GM12878 (cell line): Measurements from ENCODE around the gene NDUFV1. TPM values are rescaled to one million over a fixed set of nuclear protein-coding genes. Genes with fewer than 3 reads are reported as not detected.

ENCODE experiments used
- BACH1 ChIP-seq: fragments of 450-650 bp; IDR thresholded peaks from 2 replicates; pipeline ENCODE4 v1.6.1; 2017; ENCODE audit warnings: mild to moderate bottlenecking, borderline replicate concordance
- CBFB ChIP-seq: IDR thresholded peaks from 2 replicates; pipeline ENCODE4 v1.6.1; 2016; ENCODE audit warnings: antibody characterized with exemption, low read depth
- DPF2 ChIP-seq: fragments of 450-650 bp; IDR thresholded peaks from 2 replicates; pipeline ENCODE4 v1.6.1; 2017; ENCODE audit warnings: mild to moderate bottlenecking
- LARP7 ChIP-seq: fragments of 450-650 bp; IDR thresholded peaks from 2 replicates; pipeline ENCODE4 v1.6.1; 2017; ENCODE audit warnings: mild to moderate bottlenecking
- MTA2 ChIP-seq: fragments of 450-650 bp; IDR thresholded peaks from 2 replicates; pipeline ENCODE4 v1.6.1; 2016; ENCODE audit warnings: low read depth, mild to moderate bottlenecking, moderate library complexity
- NR2C1 ChIP-seq: fragments of 450-650 bp; IDR thresholded peaks from 2 replicates; pipeline ENCODE4 v1.6.1; 2017; ENCODE audit warnings: antibody characterized with exemption, mild to moderate bottlenecking, moderate library complexity
- NR2F1 ChIP-seq: fragments of 450-650 bp; conservative IDR thresholded peaks from 2 replicates; pipeline ENCODE4 v1.6.1; 2017; ENCODE audit warnings: mild to moderate bottlenecking
- PAX5 ChIP-seq: IDR thresholded peaks from 2 replicates; pipeline ENCODE4 v1.6.1; 2011; ENCODE audit warnings: low read depth, low read length, borderline replicate concordance
- SMC3 ChIP-seq: IDR thresholded peaks from 2 replicates; pipeline ENCODE4 v1.6.1; 2011; ENCODE audit warnings: low read length, improper control_type of control experiment, borderline replicate concordance
- SP1 ChIP-seq: IDR thresholded peaks from one replicate; pipeline ENCODE4 v1.6.1; 2011; ENCODE audit warnings: low read depth, low read length
- WRNIP1 ChIP-seq: IDR thresholded peaks from 2 replicates; pipeline ENCODE4 v1.6.1; 2011; ENCODE audit warnings: low read depth, low read length, improper control_type of control experiment, borderline replicate concordance
- ZBED1 ChIP-seq: IDR thresholded peaks from 2 replicates; pipeline ENCODE4 v1.6.1; 2016; ENCODE audit warnings: borderline replicate concordance
- ZNF24 ChIP-seq: fragments of 450-650 bp; IDR thresholded peaks from 2 replicates; pipeline ENCODE4 v1.6.1; 2017; ENCODE audit warnings: antibody characterized with exemption, mild to moderate bottlenecking
- ZNF274 ChIP-seq: IDR thresholded peaks from one replicate; pipeline ENCODE4 v1.8.0; 2011; ENCODE audit not compliant: insufficient read length, insufficient read depth
- ZZZ3 ChIP-seq: IDR thresholded peaks from 2 replicates; pipeline ENCODE4 v1.6.1; 2011; ENCODE audit warnings: low read depth; ENCODE audit not compliant: control insufficient read depth, insufficient read length
- polyA plus RNA-seq, 11 experiments: library from polyadenylated mRNA; depleted of rRNA in 4 of 11; unstranded in 6 of 11; stranded (reverse) in 5 of 11; fragments of >200 nt; fragmentation: Nextera tagmentation in 4 of 11; fragmentation: Illumina TruSeq in 1 of 11; extraction: Ambion mirVana in 4 of 11; extraction: Trizol in 1 of 11; gene quantifications; 1 replicate in 1 of 11; 2 replicates in 10 of 11; pipeline versions ENCODE4 v1.2.1 to v1.2.3, GENCODE V29; 2011 to 2016; ENCODE audit warnings: inconsistent platforms in 2 of 11, missing spikeins in 2 of 11, low read depth in 1 of 11
- total RNA-seq, 4 experiments: library from RNA; depleted of rRNA in 3 of 4; stranded (reverse); fragments of >200 nt in 3 of 4; fragmentation: Illumina TruSeq in 1 of 4; extraction: Trizol in 1 of 4; gene quantifications; 2 replicates each; pipeline versions ENCODE4 v1.2.1 to v1.2.3, GENCODE V29; 2013 to 2021
- TF ChIP-seq, protein P1 (sequence below): IDR thresholded peaks from 2 replicates; pipeline ENCODE4 v1.6.1; 2012; ENCODE audit warnings: low read depth, low read length, improper control_type of control experiment
- TF ChIP-seq, protein P2 (sequence below): fragments of 450-650 bp; IDR thresholded peaks from 2 replicates; pipeline ENCODE4 v1.6.1; 2017; ENCODE audit warnings: low read depth, mild to moderate bottlenecking, moderate library complexity
- TF ChIP-seq, protein P3 (sequence below): fragments of 450-650 bp; IDR thresholded peaks from 2 replicates; pipeline ENCODE4 v1.6.1; 2016; ENCODE audit warnings: mild to moderate bottlenecking
- TF ChIP-seq, protein P4 (sequence below): fragments of 450-650 bp; IDR thresholded peaks from 2 replicates; pipeline ENCODE4 v1.6.1; 2014; ENCODE audit warnings: mild to moderate bottlenecking
- TF ChIP-seq, protein P5 (sequence below): IDR thresholded peaks from 2 replicates; pipeline ENCODE4 v1.6.1; 2011; ENCODE audit warnings: mild to moderate bottlenecking, low read depth, low read length, moderate library complexity; ENCODE audit not compliant: insufficient replicate concordance
- TF ChIP-seq, protein P6 (sequence below): IDR thresholded peaks from 2 replicates; pipeline ENCODE4 v1.6.1; 2011; ENCODE audit warnings: borderline replicate concordance, low read depth, mild to moderate bottlenecking, moderate library complexity, low read length; ENCODE audit not compliant: insufficient read depth, poor library complexity, severe bottlenecking
- TF ChIP-seq, protein P7 (sequence below): fragments of 450-650 bp; conservative IDR thresholded peaks from 2 replicates; pipeline ENCODE4 v1.6.1; 2017; ENCODE audit warnings: mild to moderate bottlenecking, moderate library complexity

Gene NDUFV1
- total and polyA plus RNA-seq, 10 of the 15 experiments (the other 5 are each of a cell fraction or from before 2014, with no cell fraction given) = 8.2 to 380 (median 231) TPM

DNA sequence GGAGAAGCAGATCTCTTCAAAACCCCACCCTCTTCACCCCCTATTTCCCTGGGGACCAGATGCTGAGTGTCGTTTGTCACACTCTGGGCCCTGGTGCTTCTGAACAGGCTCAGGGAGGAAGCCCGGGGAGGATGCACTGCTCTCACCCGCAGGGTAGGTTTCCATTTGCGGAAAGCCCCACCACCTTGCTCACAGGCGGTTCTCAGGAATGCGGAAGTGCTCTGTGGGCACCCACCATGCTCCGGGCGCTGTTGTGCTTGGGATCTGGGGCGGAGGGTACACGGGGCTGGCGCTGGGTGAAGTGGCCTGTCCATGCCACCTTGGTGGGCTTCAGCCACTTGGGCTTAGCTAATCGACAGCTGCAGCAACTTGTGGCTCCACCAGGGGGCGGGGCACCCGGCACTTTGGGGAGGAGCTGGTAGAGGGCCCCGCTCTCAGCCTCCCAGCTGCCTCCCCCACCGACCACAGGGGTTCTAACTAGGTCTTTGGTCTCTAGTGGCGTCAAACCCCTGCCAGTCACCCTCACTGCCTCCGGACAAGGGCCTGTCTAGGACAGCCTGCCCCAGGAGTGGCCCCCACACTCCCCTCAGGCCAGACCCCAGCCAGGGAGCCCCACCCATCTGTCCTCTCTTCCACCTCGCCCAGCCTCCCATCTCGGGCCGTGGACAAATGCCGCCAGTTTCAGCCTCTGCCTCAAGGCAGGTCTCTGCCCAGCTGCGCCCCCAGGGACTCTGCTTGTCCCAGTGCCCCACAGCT lies 7.4 kb downstream of the NDUFV1 start (continued):
- TF ChIP-seq, protein P1, sequence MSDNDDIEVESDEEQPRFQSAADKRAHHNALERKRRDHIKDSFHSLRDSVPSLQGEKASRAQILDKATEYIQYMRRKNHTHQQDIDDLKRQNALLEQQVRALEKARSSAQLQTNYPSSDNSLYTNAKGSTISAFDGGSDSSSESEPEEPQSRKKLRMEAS = peak; percentile 46; the same call in 1 of the 2 replicates
- TF ChIP-seq LARP7 (peak; percentile 59; the same call in 1 of the 2 replicates), ZNF274 (no peak), MTA2 (peak; percentile 76), ZZZ3 (no peak), NR2F1 (peak; percentile 37; the same call in 1 of the 2 replicates), ZBED1 (peak; percentile 22; the same call in 1 of the 2 replicates), BACH1 (peak; percentile 37; the same call in 1 of the 2 replicates), PAX5 (peak; percentile 72; the same call in 1 of the 2 replicates), NR2C1 (no peak), SMC3 (no peak; the same call in 1 of the 2 replicates), ZNF24 (no peak), CBFB (peak; percentile 34), DPF2 (peak; percentile 92), SP1 (peak; percentile 57), WRNIP1 (no peak)
- TF ChIP-seq, protein P2, sequence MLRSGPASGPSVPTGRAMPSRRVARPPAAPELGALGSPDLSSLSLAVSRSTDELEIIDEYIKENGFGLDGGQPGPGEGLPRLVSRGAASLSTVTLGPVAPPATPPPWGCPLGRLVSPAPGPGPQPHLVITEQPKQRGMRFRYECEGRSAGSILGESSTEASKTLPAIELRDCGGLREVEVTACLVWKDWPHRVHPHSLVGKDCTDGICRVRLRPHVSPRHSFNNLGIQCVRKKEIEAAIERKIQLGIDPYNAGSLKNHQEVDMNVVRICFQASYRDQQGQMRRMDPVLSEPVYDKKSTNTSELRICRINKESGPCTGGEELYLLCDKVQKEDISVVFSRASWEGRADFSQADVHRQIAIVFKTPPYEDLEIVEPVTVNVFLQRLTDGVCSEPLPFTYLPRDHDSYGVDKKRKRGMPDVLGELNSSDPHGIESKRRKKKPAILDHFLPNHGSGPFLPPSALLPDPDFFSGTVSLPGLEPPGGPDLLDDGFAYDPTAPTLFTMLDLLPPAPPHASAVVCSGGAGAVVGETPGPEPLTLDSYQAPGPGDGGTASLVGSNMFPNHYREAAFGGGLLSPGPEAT = peak; percentile 97
- TF ChIP-seq, protein P3, sequence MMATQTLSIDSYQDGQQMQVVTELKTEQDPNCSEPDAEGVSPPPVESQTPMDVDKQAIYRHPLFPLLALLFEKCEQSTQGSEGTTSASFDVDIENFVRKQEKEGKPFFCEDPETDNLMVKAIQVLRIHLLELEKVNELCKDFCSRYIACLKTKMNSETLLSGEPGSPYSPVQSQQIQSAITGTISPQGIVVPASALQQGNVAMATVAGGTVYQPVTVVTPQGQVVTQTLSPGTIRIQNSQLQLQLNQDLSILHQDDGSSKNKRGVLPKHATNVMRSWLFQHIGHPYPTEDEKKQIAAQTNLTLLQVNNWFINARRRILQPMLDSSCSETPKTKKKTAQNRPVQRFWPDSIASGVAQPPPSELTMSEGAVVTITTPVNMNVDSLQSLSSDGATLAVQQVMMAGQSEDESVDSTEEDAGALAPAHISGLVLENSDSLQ = peak; percentile 90
- TF ChIP-seq, protein P4, sequence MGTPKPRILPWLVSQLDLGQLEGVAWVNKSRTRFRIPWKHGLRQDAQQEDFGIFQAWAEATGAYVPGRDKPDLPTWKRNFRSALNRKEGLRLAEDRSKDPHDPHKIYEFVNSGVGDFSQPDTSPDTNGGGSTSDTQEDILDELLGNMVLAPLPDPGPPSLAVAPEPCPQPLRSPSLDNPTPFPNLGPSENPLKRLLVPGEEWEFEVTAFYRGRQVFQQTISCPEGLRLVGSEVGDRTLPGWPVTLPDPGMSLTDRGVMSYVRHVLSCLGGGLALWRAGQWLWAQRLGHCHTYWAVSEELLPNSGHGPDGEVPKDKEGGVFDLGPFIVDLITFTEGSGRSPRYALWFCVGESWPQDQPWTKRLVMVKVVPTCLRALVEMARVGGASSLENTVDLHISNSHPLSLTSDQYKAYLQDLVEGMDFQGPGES = no peak
- TF ChIP-seq, protein P5, sequence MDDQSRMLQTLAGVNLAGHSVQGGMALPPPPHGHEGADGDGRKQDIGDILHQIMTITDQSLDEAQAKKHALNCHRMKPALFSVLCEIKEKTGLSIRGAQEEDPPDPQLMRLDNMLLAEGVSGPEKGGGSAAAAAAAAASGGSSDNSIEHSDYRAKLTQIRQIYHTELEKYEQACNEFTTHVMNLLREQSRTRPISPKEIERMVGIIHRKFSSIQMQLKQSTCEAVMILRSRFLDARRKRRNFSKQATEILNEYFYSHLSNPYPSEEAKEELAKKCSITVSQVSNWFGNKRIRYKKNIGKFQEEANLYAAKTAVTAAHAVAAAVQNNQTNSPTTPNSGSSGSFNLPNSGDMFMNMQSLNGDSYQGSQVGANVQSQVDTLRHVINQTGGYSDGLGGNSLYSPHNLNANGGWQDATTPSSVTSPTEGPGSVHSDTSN = peak; percentile 70
- TF ChIP-seq, protein P6, sequence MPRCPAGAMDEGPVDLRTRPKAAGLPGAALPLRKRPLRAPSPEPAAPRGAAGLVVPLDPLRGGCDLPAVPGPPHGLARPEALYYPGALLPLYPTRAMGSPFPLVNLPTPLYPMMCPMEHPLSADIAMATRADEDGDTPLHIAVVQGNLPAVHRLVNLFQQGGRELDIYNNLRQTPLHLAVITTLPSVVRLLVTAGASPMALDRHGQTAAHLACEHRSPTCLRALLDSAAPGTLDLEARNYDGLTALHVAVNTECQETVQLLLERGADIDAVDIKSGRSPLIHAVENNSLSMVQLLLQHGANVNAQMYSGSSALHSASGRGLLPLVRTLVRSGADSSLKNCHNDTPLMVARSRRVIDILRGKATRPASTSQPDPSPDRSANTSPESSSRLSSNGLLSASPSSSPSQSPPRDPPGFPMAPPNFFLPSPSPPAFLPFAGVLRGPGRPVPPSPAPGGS = no peak
- TF ChIP-seq, protein P7, sequence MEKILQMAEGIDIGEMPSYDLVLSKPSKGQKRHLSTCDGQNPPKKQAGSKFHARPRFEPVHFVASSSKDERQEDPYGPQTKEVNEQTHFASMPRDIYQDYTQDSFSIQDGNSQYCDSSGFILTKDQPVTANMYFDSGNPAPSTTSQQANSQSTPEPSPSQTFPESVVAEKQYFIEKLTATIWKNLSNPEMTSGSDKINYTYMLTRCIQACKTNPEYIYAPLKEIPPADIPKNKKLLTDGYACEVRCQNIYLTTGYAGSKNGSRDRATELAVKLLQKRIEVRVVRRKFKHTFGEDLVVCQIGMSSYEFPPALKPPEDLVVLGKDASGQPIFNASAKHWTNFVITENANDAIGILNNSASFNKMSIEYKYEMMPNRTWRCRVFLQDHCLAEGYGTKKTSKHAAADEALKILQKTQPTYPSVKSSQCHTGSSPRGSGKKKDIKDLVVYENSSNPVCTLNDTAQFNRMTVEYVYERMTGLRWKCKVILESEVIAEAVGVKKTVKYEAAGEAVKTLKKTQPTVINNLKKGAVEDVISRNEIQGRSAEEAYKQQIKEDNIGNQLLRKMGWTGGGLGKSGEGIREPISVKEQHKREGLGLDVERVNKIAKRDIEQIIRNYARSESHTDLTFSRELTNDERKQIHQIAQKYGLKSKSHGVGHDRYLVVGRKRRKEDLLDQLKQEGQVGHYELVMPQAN = peak; percentile 46; the same call in 1 of the 2 replicates
